Panc1 (cell line): ENCODE results near the gene ANKRD53. TPM values are rescaled to one million over a fixed set of nuclear protein-coding genes. Genes with fewer than 3 reads are reported as not detected.

ENCODE experiments used
- ATAC-seq: fragments of 200-7000 bp; cut with Tn5 transposase; 2 replicates; pipeline ENCODE4 v1.9.1; 2020; ENCODE audit warnings: mild to moderate bottlenecking, moderate library complexity
- BruUV-seq: library from RNA; stranded (reverse); fragments of 400-500 nt; replicated peaks from 2 replicates; lab custom pipeline; 2021; lab: Mats Ljungman, UMichigan
- CTCF ChIA-PET: fragments of 300-600 bp; sonication (Branson Sonifier 250); formaldehyde crosslinking; loops from one replicate; lab custom pipeline; 2022; ENCODE audit warnings: antibody characterized with exemption; lab: Charles Lee
- POLR2A ChIA-PET: fragments of 300-600 bp; sonication (Branson Sonifier 250); formaldehyde crosslinking; loops from one replicate; lab custom pipeline; 2022; ENCODE audit warnings: antibody characterized with exemption; lab: Charles Lee
- DNase-seq: peaks from one replicate; pipeline ENCODE4 v3.0.0-alpha.2; 2010; ENCODE audit warnings: low read depth, low spot score
- H3K27ac ChIP-seq: 2 replicates; pipeline ENCODE4 v1.5.1; 2011; ENCODE audit warnings: mild to moderate bottlenecking, low read length, inconsistent platforms
- H3K27me3 ChIP-seq: fragments of 200-500 bp; sonication (Bioruptor generic); 2 replicates; pipeline ENCODE4 v1.6.0; 2014; ENCODE audit warnings: low read length, inconsistent platforms; ENCODE audit not compliant: control insufficient read depth, insufficient read depth
- H3K36me3 ChIP-seq: fragments of 200-500 bp; sonication (Bioruptor generic); 2 replicates; pipeline ENCODE4 v1.5.1; 2014; ENCODE audit warnings: inconsistent platforms, mild to moderate bottlenecking, low read length, moderate library complexity; ENCODE audit not compliant: control insufficient read depth, insufficient read depth
- H3K4me1 ChIP-seq: 2 replicates; pipeline ENCODE4 v1.5.1; 2011; ENCODE audit warnings: inconsistent platforms, mild to moderate bottlenecking, low read length, moderate library complexity; ENCODE audit not compliant: control insufficient read depth, insufficient read depth
- H3K4me3 ChIP-seq, 2 experiments: 2 replicates each; pipeline ENCODE4 v1.5.1; 2011 to 2012; ENCODE audit warnings: low read depth in 2 of 2, low read length in 2 of 2, mild to moderate bottlenecking in 2 of 2, inconsistent platforms in 1 of 2, moderate library complexity in 1 of 2
- H3K9me3 ChIP-seq: fragments of 200-500 bp; sonication (Bioruptor generic); 2 replicates; pipeline ENCODE4 v1.5.1; 2014; ENCODE audit warnings: low read depth, mild to moderate bottlenecking, inconsistent platforms, low read length, moderate library complexity; ENCODE audit not compliant: control insufficient read depth, insufficient read depth
- POLR2AphosphoS5 ChIP-seq: IDR thresholded peaks from 2 replicates; pipeline ENCODE4 v1.6.1; 2012; ENCODE audit warnings: mild to moderate bottlenecking, low read depth, low read length, moderate library complexity
- SIN3A ChIP-seq: IDR thresholded peaks from 2 replicates; pipeline ENCODE4 v1.6.1; 2012; ENCODE audit warnings: low read depth, mild to moderate bottlenecking, low read length, moderate library complexity, borderline replicate concordance; ENCODE audit not compliant: insufficient read depth
- TCF7L2 ChIP-seq: IDR thresholded peaks from 2 replicates; pipeline ENCODE4 v1.6.1; 2011; ENCODE audit warnings: mild to moderate bottlenecking, low read depth, low read length, inconsistent platforms
- in situ Hi-C: cut with HindIII; loops from 2 replicates; pipeline ENCODE4 v1.10.0; 2016; ENCODE audit warnings: low sequenced_read_pairs, low pct_unique_long_range_greater_than_20kb
- intact Hi-C: fragments of 100-400 bp; cut with micrococcal nuclease; formaldehyde crosslinking; loops from one replicate; pipeline ENCODE4 v1.10.0; 2022; ENCODE audit not compliant: unreplicated experiment
- total RNA-seq: library from RNA; stranded (reverse); gene quantifications from one replicate; pipeline ENCODE4 v1.2.1, GENCODE V29; 2021; ENCODE audit not compliant: unreplicated experiment
- TF ChIP-seq, protein P1 (sequence below): fragments of 450-650 bp; IDR thresholded peaks from 2 replicates; pipeline ENCODE4 v1.5.1; 2017; ENCODE audit warnings: mild to moderate bottlenecking
- TF ChIP-seq, protein P2 (sequence below), 2 experiments: IDR thresholded peaks; 2 replicates each; pipeline ENCODE4 v1.6.1; 2011 to 2012; ENCODE audit warnings: low read depth in 2 of 2, control low read depth in 1 of 2, low read length in 1 of 2, mild to moderate bottlenecking in 1 of 2, moderate library complexity in 1 of 2; ENCODE audit not compliant: insufficient read depth in 1 of 2

The ANKRD53 gene
- total RNA-seq, 1 experiment from 2014 or later = not detected

DNA sequence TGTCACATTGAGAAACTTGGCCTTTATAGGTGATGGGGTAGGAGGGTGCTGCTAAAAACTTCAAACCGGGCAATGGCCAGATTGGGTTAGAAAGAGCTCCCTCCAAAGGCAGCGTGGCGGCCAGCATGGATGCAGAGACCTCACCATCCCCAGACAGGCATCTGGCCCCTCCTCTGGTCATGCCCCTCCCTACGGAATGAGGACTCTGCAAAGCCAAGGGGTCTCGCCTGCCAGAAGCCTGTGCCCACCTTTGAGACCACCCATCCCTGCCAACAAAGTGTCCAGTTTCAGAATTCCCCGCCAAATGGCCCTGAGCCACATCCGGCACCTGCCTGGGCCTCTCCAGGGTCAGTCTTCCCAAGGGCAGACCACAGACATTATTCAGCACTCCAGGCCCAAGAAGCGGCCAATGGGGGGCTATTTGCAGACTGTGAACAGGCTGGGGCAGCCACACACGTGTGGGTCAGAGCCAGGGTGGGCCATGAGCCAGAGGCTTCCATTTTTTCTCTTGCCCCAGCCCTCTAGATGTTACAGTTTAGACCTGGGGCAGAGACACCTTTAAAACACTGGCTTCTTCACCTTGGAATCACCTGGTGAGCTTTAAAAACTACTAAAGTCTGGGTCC is 46.9 kb upstream of the ANKRD53 start:
- in situ Hi-C loops = no loop called here
- DNase-seq (no peak), ATAC-seq (no peak)
- TF ChIP-seq, protein P1, sequence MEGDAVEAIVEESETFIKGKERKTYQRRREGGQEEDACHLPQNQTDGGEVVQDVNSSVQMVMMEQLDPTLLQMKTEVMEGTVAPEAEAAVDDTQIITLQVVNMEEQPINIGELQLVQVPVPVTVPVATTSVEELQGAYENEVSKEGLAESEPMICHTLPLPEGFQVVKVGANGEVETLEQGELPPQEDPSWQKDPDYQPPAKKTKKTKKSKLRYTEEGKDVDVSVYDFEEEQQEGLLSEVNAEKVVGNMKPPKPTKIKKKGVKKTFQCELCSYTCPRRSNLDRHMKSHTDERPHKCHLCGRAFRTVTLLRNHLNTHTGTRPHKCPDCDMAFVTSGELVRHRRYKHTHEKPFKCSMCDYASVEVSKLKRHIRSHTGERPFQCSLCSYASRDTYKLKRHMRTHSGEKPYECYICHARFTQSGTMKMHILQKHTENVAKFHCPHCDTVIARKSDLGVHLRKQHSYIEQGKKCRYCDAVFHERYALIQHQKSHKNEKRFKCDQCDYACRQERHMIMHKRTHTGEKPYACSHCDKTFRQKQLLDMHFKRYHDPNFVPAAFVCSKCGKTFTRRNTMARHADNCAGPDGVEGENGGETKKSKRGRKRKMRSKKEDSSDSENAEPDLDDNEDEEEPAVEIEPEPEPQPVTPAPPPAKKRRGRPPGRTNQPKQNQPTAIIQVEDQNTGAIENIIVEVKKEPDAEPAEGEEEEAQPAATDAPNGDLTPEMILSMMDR = no peak
- TF ChIP-seq SIN3A (no peak), TCF7L2 (no peak), POLR2AphosphoS5 (no peak)
- TF ChIP-seq, protein P2, sequence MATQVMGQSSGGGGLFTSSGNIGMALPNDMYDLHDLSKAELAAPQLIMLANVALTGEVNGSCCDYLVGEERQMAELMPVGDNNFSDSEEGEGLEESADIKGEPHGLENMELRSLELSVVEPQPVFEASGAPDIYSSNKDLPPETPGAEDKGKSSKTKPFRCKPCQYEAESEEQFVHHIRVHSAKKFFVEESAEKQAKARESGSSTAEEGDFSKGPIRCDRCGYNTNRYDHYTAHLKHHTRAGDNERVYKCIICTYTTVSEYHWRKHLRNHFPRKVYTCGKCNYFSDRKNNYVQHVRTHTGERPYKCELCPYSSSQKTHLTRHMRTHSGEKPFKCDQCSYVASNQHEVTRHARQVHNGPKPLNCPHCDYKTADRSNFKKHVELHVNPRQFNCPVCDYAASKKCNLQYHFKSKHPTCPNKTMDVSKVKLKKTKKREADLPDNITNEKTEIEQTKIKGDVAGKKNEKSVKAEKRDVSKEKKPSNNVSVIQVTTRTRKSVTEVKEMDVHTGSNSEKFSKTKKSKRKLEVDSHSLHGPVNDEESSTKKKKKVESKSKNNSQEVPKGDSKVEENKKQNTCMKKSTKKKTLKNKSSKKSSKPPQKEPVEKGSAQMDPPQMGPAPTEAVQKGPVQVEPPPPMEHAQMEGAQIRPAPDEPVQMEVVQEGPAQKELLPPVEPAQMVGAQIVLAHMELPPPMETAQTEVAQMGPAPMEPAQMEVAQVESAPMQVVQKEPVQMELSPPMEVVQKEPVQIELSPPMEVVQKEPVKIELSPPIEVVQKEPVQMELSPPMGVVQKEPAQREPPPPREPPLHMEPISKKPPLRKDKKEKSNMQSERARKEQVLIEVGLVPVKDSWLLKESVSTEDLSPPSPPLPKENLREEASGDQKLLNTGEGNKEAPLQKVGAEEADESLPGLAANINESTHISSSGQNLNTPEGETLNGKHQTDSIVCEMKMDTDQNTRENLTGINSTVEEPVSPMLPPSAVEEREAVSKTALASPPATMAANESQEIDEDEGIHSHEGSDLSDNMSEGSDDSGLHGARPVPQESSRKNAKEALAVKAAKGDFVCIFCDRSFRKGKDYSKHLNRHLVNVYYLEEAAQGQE (IDR thresholded peaks at IDR 0.05; ENCODE audit: insufficient read depth in 1 of 2, low read depth in 2 of 2, low read length in 1 of 2) = no peak
- ChIA-PET POLR2A (no interaction called here), CTCF (no interaction called here)
- H3K9me3 ChIP-seq = no peaks in the 10 kb centered on the region
- BruUV-seq = no TSS peak
- H3K27ac ChIP-seq = no peak overlapping the region
- H3K4me1 ChIP-seq = no peaks in the 10 kb centered on the region
- no peak overlapping the region for H3K4me3 ChIP-seq
- no peaks in the 10 kb centered on the region for H3K27me3 ChIP-seq
- no peaks in the 10 kb centered on the region for H3K36me3 ChIP-seq
- intact Hi-C loops = no loop called here

DNA sequence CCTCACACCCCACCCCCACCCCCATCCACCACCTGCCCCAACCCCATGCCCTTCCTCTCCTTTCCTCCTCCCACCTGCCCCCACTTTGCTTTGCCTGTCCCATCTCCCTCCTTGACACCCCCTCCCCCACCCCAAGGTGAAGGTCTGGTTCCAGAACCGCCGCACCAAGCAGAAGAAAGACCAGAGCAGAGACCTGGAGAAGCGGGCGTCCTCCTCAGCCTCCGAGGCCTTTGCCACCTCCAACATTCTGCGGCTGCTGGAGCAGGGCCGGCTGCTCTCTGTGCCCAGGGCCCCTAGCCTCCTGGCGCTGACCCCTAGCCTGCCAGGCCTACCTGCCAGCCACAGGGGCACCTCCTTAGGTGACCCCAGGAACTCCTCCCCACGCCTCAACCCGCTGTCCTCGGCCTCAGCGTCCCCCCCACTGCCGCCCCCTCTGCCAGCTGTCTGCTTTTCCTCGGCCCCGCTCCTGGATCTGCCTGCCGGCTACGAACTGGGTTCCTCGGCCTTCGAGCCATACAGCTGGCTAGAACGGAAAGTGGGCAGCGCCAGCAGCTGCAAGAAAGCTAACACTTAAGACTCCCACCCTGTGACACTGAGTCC is 45.7 kb upstream of the ANKRD53 start:
- Histone ChIP-seq H3K9me3 (no peaks in the 10 kb centered on the region), H3K27ac (no peak overlapping the region), H3K4me1 (no peaks in the 10 kb centered on the region), H3K4me3 (no peak overlapping the region), H3K36me3 (no peaks in the 10 kb centered on the region), H3K27me3 (no peaks in the 10 kb centered on the region)
- TF ChIP-seq POLR2AphosphoS5 (no peak), TCF7L2 (no peak), SIN3A (no peak)
- TF ChIP-seq, protein P2 (IDR thresholded peaks at IDR 0.05; ENCODE audit: insufficient read depth in 1 of 2, low read depth in 2 of 2, low read length in 1 of 2) = no peak
- TF ChIP-seq, protein P1 = no peak
- in situ Hi-C loops (no loop called here), intact Hi-C loops (no loop called here)
- ChIA-PET POLR2A (interaction anchor here (0.6 kb wide), 1 partner anchor 205 kb away, joined by 3 read pairs; no protein-coding TSS in a partner anchor), CTCF (no interaction called here)
- no peak for DNase-seq
- BruUV-seq = no TSS peak
- ATAC-seq = no peak
